Liver (tissue), 9 donors: ENCODE measurements around the gene MEIS2. TPM values are rescaled to one million over a fixed set of nuclear protein-coding genes. Genes with fewer than 3 reads are reported as not detected.

Experiments used
- DNase-seq: peaks from one replicate; pipeline ENCODE4 v3.0.0-alpha.2; 2017; ENCODE audit warnings: low spot score
- H3K27ac ChIP-seq, 2 donors: one replicate each; pipeline ENCODE4 v1.7.0; 2013; ENCODE audit warnings: inconsistent platforms in 2 of 2, low read length in 2 of 2, control low read depth in 1 of 2, low read depth in 1 of 2, mild to moderate bottlenecking in 1 of 2
- H3K27me3 ChIP-seq, 4 donors: one replicate each; pipeline versions ENCODE4 v1.6.1 to v1.7.0; 2013; ENCODE audit warnings: low read length in 3 of 4, inconsistent platforms in 1 of 4, mild to moderate bottlenecking in 1 of 4, moderate library complexity in 1 of 4; ENCODE audit not compliant: control insufficient read depth in 4 of 4, insufficient read depth in 4 of 4
- H3K36me3 ChIP-seq, 4 donors: one replicate each; pipeline versions ENCODE4 v1.6.1 to v1.7.0; 2013; ENCODE audit warnings: low read length in 3 of 4, mild to moderate bottlenecking in 3 of 4, low read depth in 1 of 4, moderate library complexity in 1 of 4; ENCODE audit not compliant: control insufficient read depth in 4 of 4, insufficient read depth in 3 of 4
- H3K4me1 ChIP-seq, 4 donors: one replicate each; pipeline versions ENCODE4 v1.6.1 to v1.7.0; 2013; ENCODE audit warnings: low read length in 3 of 4, mild to moderate bottlenecking in 3 of 4, moderate library complexity in 1 of 4; ENCODE audit not compliant: control insufficient read depth in 4 of 4, insufficient read depth in 4 of 4
- H3K4me3 ChIP-seq, 3 donors: one replicate each; pipeline versions ENCODE4 v1.6.1 to v1.7.0; 2013; ENCODE audit warnings: low read length in 3 of 3, control low read depth in 1 of 3, low read depth in 1 of 3, mild to moderate bottlenecking in 1 of 3
- H3K9ac ChIP-seq, 2 donors: one replicate each; pipeline ENCODE4 v1.7.0; 2013; ENCODE audit warnings: low read length in 2 of 2, mild to moderate bottlenecking in 2 of 2, moderate library complexity in 2 of 2, control low read depth in 1 of 2, low read depth in 1 of 2
- H3K9me3 ChIP-seq, 4 donors: one replicate each; pipeline versions ENCODE4 v1.6.1 to v1.7.0; 2013; ENCODE audit warnings: low read length in 3 of 4; ENCODE audit not compliant: control insufficient read depth in 4 of 4
- ATF3 ChIP-seq: IDR thresholded peaks from 2 replicates; pipeline ENCODE4 v1.6.1; 2016; ENCODE audit warnings: antibody characterized with exemption
- CTCF ChIP-seq: fragments of 150-350 bp; IDR thresholded peaks from 2 replicates; pipeline ENCODE4 v1.5.1; 2017; ENCODE audit warnings: improper control_type of control experiment, low read depth, low read length; ENCODE audit not compliant: missing input control
- EGR1 ChIP-seq, 2 donors: IDR thresholded peaks; 2 replicates each; pipeline ENCODE4 v1.6.1; 2016 to 2018; ENCODE audit warnings: antibody characterized with exemption in 2 of 2, low read depth in 2 of 2
- GABPA ChIP-seq, 2 donors: IDR thresholded peaks in 1 of 2; conservative IDR thresholded peaks in 1 of 2; 2 replicates each; pipeline ENCODE4 v1.6.1; 2016; ENCODE audit warnings: antibody characterized with exemption in 2 of 2, mild to moderate bottlenecking in 1 of 2, moderate library complexity in 1 of 2
- RAD21 ChIP-seq, 2 donors: IDR thresholded peaks; 2 replicates each; pipeline ENCODE4 v1.6.1; 2016; ENCODE audit warnings: antibody characterized with exemption in 2 of 2, mild to moderate bottlenecking in 2 of 2
- REST ChIP-seq: IDR thresholded peaks from 2 replicates; pipeline ENCODE4 v1.6.1; 2016; ENCODE audit warnings: antibody characterized with exemption, mild to moderate bottlenecking
- SP1 ChIP-seq: IDR thresholded peaks from 2 replicates; pipeline ENCODE4 v1.6.1; 2018; ENCODE audit warnings: antibody characterized with exemption, mild to moderate bottlenecking
- ZBTB33 ChIP-seq: IDR thresholded peaks from 2 replicates; pipeline ENCODE4 v1.6.1; 2016; ENCODE audit warnings: antibody characterized with exemption
- WGBS: extraction: QIAGEN DNeasy Blood & Tissue Kit; methylation state at CpG from one replicate; pipeline ENCODE4 v1.1.7; 2013; 5-methylcytosine and 5-hydroxymethylcytosine counted together
- polyA plus RNA-seq, 2 donors: library from polyadenylated mRNA; stranded (reverse) in 1 of 2; unstranded in 1 of 2; fragments of 200-250 nt in 1 of 2; fragments of >200 nt in 1 of 2; fragmentation: Nextera tagmentation in 1 of 2; extraction: Ambion mirVana in 1 of 2; gene quantifications; one replicate each; pipeline versions ENCODE4 v1.2.1 to v1.2.3, GENCODE V29; 2013 to 2015
- total RNA-seq, 2 donors: library from RNA; depleted of rRNA; stranded (reverse); fragments of >200 nt; gene quantifications; one replicate each; pipeline ENCODE4 v1.2.3, GENCODE V29; 2014
- donor health status: healthy.
- donor health status: healthy.
- donor health status: healthy.
- donor health status: healthy.
- donor health status: healthy.

The MEIS2 gene
- total and polyA plus RNA-seq, 4 donors = 3.9 to 12.6 (median 7.6) TPM

GRCh38 chr15:37133602-37134001 is 33.3 kb upstream of the MEIS2 start:
- Histone ChIP-seq H3K9me3 (no peaks in the 10 kb centered on the region), H3K4me3 (no peak overlapping the region), H3K4me1 (peaks cover 0 to 6% (median 0%) of the 10 kb centered on the region in 4 donors), H3K27ac (no peak overlapping the region), H3K9ac (no peak overlapping the region), H3K27me3 (peaks cover 0 to 4% (median 2%) of the 10 kb centered on the region in 4 donors), H3K36me3 (no peaks in the 10 kb centered on the region)
- 0% methylated on average over 1 of the region's 1 CpG for WGBS
- TF ChIP-seq GABPA (IDR thresholded peaks at IDR 0.05 in 1 of 2, conservative IDR thresholded peaks at IDR 0.05 in 1 of 2) = no peak
- peak; percentile 74 to 79 for TF ChIP-seq RAD21 (IDR thresholded peaks at IDR 0.05)
- TF ChIP-seq ATF3 = no peak
- TF ChIP-seq ZBTB33 = no peak
- peak; percentile 38 for TF ChIP-seq CTCF
- DNase-seq = no peak

GRCh38 chr15:37132826-37133417 is 32.6 kb upstream of the MEIS2 start:
- WGBS = 92% methylated on average over 2 of the region's 2 CpGs
- no peaks in the 10 kb centered on the region for H3K36me3 ChIP-seq
- TF ChIP-seq EGR1 (IDR thresholded peaks at IDR 0.05; ENCODE audit: low read depth in 2 of 2) (no peak), RAD21 (IDR thresholded peaks at IDR 0.05) (no peak), SP1 (no peak), ATF3 (no peak), REST (no peak)
- no peak overlapping the region for H3K27ac ChIP-seq
- no peaks in the 10 kb centered on the region for H3K9me3 ChIP-seq
- no peak for DNase-seq
- H3K9ac ChIP-seq = no peak overlapping the region
- no peak overlapping the region for H3K4me3 ChIP-seq
- peaks cover 0 to 6% (median 0%) of the 10 kb centered on the region in 4 donors for H3K4me1 ChIP-seq
- peaks cover 0 to 7% (median 2%) of the 10 kb centered on the region in 4 donors for H3K27me3 ChIP-seq
